ENCODE results near the gene TRAF3.
"Not testable (repeated sequence)": the region's sequence is repeated elsewhere in the genome, so short reads cannot be mapped to it uniquely, and the experiment has no call there.

The TRAF3 gene

GRCh38 chr14:102752239-102752847 lies 24.9 kb upstream of the TRAF3 start:
- no peak for DNase-seq

GRCh38 chr14:102754370-102755262 lies 22.6 kb upstream of the TRAF3 start:
- DNase-seq = no peak

- no peak for DNase-seq
Observed at GRCh38 chr14:102757646-102758045, 19.6 kb upstream of the TRAF3 start.

- no peak for DNase-seq
Observed at GRCh38 chr14:102758087-102758486, 19.2 kb upstream of the TRAF3 start.

GRCh38 chr14:102759456-102760187 lies 17.6 kb upstream of the TRAF3 start:
- no peak for DNase-seq

- DNase-seq = no peak
Observed at GRCh38 chr14:102760496-102761193, 16.6 kb upstream of the TRAF3 start.

- DNase-seq = no peak
Observed at GRCh38 chr14:102761206-102761605, 16.0 kb upstream of the TRAF3 start.

GRCh38 chr14:102764220-102764671 lies 13.0 kb upstream of the TRAF3 start:
- no peak for DNase-seq

- not testable (repeated sequence) for DNase-seq
Observed at GRCh38 chr14:102765770-102766169, 11.5 kb upstream of the TRAF3 start.

GRCh38 chr14:102768223-102769048 lies 8.8 kb upstream of the TRAF3 start:
- DNase-seq = no peak

GRCh38 chr14:102769049-102769327 lies 8.3 kb upstream of the TRAF3 start:
- no peak for DNase-seq

GRCh38 chr14:102770147-102771123 lies 6.8 kb upstream of the TRAF3 start:
- no peak for DNase-seq

GRCh38 chr14:102771144-102771543 lies 6.1 kb upstream of the TRAF3 start:
- DNase-seq = no peak

GRCh38 chr14:102772781-102773570 lies 4.3 kb upstream of the TRAF3 start:
- no peak for DNase-seq

- peak; percentile 60 to 64 for DNase-seq
Observed at GRCh38 chr14:102774391-102775153, 2.7 kb upstream of the TRAF3 start.

- peak; percentile 8 to 27 for DNase-seq
Observed at GRCh38 chr14:102775855-102776760, 1.1 kb upstream of the TRAF3 start.

- DNase-seq = peak in 1 of 2 donors; percentile 9
Observed at GRCh38 chr14:102777711-102778337, 575 bp downstream of the TRAF3 start.
